ENCODE measurements around the gene LRGUK.

DNA sequence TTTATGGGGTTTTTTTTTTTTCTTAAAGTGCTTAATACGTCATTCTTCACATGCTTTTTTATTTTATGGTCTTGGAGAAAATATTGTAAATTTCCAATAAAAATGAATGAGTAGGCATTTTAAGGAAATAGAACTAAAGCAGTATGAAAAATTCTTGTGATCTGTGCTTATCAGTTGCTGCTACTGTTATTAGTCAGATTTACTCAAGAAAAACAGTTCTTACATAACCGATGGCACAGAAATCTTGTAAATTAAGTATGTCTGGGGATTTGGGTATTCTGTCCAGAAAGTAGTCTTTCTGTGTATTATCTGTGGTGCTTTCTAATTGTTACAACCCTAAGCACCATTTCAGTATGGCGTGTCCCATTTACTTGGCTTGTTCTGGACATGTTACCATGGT, 64.7 kb downstream of the LRGUK start:
- TF ChIP-seq POLR2A (IDR thresholded peaks at IDR 0.05; ENCODE audit: control extremely low read depth in 1 of 2, low read depth in 2 of 2, low read length in 2 of 2) (no peak), YY1 (IDR thresholded peaks at IDR 0.05; ENCODE audit: low read depth, low read length) (no peak), TEAD4 (IDR thresholded peaks at IDR 0.05; ENCODE audit: low read depth, low read length) (no peak)
- TF ChIP-seq, protein P1, sequence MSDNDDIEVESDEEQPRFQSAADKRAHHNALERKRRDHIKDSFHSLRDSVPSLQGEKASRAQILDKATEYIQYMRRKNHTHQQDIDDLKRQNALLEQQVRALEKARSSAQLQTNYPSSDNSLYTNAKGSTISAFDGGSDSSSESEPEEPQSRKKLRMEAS (IDR thresholded peaks at IDR 0.05): no peak
